GM12801 (cell line): ENCODE results near the gene MCHR1.

Source experiments
- CTCF ChIP-seq: IDR thresholded peaks from one replicate; pipeline ENCODE4 v1.5.1; 2011; ENCODE audit warnings: control low read depth; ENCODE audit not compliant: insufficient read length; ENCODE audit errors: extremely low read depth

MCHR1 gene

GRCh38 chr22:40674274-40674673, 5.0 kb upstream of the MCHR1 start:
- TF ChIP-seq CTCF, result no peak

GRCh38 chr22:40676644-40677043, 2.6 kb upstream of the MCHR1 start:
- TF ChIP-seq CTCF, result no peak

DNA sequence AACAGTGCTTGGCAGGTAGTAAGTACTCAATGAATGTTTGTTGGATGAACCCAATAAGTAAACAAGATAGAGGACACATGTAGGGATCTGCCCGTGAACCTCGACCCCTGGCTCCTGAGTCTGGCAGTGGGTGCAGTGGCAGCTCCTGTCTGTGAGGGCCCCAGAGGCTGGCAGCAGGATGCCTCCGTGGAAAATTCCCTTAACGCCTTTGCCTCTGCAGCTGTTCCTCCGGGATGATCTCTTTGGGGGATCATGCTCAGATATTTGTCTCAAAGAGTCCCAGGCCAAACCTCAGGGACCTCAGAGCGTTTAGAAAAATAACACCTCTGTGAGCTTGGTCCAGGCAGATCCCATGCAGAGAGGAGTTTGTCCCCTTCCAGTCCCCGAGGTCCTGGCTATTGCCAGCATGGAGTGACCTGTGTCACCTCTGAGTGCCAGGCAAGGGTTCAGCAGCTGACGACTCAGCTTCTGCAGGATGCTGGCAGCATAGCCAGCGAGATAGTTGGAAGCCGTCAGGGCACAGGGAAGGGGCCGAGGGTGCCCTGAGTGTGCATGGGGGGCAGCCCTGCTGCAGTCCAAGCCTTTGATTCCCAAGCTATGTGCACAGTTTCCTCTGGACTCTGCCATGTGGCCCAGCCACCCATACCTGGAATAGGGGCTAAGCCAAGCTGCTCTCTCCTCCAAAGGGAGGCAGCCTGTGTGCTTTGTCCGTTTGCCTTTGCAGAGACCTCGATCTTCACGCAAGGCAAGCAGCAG, 613 bp upstream of the MCHR1 start:
- no peak for TF ChIP-seq CTCF

- TF ChIP-seq CTCF, result no peak
Measured at GRCh38 chr22:40679964-40680818, 907 bp downstream of the MCHR1 start.

DNA sequence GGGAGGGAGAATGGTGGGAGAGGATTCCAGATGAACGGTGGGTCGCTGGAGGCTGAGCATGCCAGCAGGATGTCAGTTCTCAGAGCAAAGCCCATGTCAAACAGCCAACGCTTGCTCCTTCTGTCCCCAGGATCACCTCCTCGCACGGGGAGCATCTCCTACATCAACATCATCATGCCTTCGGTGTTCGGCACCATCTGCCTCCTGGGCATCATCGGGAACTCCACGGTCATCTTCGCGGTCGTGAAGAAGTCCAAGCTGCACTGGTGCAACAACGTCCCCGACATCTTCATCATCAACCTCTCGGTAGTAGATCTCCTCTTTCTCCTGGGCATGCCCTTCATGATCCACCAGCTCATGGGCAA, 1.5 kb downstream of the MCHR1 start:
- no peak for TF ChIP-seq CTCF

- TF ChIP-seq CTCF, result no peak
Measured at GRCh38 chr22:40681451-40681850, 2.2 kb downstream of the MCHR1 start.

DNA sequence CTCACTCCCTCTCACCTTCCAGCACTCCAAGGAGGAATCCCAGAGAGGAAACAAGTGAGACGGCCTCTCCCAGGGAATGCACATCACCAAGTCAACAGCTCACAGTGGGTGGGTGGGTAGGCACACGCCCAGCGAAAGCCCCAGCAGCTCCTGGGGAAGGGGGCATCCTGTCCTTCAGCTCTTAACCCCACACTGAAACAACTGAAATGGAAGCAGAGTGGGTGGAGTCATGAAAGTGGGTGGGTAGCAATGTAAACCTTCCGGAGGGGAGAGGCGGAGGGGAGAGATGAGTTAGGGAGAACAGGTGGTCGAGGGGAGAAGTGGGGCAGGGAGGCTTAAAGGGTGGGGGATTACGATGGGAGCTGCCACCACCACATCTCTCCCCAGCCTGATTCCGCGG, 5.4 kb downstream of the MCHR1 start:
- TF ChIP-seq CTCF, result no peak
